Stimulated activated naive CD8-positive, alpha-beta T cell treated with anti-CD3 and anti-CD28 coated beads, Interleukin-15, Interleukin-2, amounts not matched to agents 100 ng/mL and 50 ng/mL, for 24 hours (primary cell): ENCODE measurements around the gene ATP5ME.

Source experiments
- H3K27ac Mint-ChIP-seq: one replicate; pipeline ENCODE4 v1.8.0; 2021; ENCODE audit warnings: mild to moderate bottlenecking, mixed read lengths
- H3K27me3 Mint-ChIP-seq: one replicate; pipeline ENCODE4 v1.8.0; 2021; ENCODE audit warnings: mixed read lengths
- H3K36me3 Mint-ChIP-seq: one replicate; pipeline ENCODE4 v1.8.0; 2021; ENCODE audit warnings: low read depth, mixed read lengths
- H3K4me1 Mint-ChIP-seq: one replicate; pipeline ENCODE4 v1.8.0; 2021; ENCODE audit warnings: low read depth, mixed read lengths
- H3K4me3 Mint-ChIP-seq: one replicate; pipeline ENCODE4 v1.8.0; 2021; ENCODE audit warnings: mild to moderate bottlenecking, mixed read lengths
- H3K9me3 Mint-ChIP-seq: one replicate; pipeline ENCODE4 v1.8.0; 2021; ENCODE audit warnings: mixed read lengths

ATP5ME gene

DNA sequence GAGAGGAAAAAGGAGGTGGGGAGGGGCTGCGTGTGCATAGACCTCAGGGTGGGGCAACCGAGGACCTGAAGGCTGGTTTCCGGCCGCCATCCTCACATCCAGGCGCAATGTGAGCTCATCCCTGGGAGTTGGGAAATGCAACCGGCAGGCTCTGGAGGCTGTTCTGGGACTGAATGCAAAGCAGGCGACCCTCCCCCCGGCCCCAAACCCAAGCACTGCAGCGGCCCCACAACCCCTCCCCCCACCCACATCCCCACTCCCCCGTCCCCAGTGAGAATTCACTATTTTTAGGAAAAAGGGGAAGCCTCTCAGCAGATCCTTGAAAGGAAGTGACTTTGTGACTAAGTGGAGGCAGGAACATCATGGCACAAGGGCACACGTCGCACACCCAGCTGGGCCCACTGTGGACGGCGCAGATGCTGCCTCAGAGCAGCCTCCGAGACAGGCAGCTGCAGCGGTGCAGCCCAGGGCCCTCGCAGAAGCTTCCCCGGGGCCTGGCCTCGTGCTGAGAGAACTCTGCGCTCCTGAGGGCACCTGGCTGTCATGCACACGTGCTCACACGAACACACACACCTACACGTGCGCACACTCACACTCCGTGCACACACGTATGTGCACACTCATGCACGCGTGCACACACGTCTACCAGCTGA, 50.0 kb downstream of the ATP5ME start:
- H3K4me1 Mint-ChIP-seq = no peaks in the 10 kb centered on the region
- peaks cover 3% of the 10 kb centered on the region for H3K27me3 Mint-ChIP-seq
- no peak overlapping the region for H3K27ac Mint-ChIP-seq
- no peaks in the 10 kb centered on the region for H3K9me3 Mint-ChIP-seq
- H3K36me3 Mint-ChIP-seq = no peaks in the 10 kb centered on the region
- no peak overlapping the region for H3K4me3 Mint-ChIP-seq

DNA sequence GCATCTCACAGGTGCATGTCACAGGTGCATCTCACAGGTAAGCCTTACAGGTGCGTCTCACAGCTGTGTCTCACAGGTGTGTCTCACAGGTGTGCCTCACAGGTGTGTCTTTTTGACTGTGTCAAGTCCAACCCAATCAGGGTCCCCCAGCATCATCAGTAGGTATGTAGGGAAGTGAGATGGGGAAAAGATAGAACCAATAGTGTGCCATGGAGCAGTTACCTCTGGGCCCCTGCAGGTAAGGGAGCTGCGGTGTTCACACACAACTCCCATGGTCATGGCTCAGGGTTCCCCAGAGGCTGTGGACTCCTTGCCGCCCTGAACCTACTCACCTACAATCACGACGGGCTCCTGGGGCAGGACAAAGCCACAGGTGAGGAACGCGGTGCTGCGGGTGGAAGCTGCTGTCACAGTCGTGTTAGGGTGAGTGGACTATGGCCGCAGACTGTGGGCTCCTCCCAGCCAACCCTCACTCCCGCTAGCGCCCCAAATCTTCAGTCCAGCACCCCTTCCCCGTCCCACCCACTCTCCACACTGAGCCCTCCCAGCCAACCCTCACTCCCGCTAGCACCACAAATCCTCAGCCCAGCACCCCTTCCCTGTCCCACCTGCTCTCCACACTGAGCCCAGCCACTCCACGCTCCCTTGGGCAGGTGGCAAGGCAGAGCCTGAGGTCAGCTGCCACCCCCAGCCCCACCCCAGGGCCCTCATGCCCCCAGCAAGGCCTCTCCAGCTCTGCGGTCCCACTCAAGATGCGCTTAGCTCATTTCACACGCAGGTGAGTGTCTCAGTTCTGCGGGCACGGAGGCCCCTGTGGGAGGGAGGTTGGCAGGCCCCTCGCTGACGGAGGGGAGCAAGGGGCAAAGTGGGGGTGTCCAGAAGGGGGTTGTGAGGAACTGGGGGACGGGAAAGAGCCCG, 50.8 kb downstream of the ATP5ME start:
- no peak overlapping the region for H3K27ac Mint-ChIP-seq
- no peaks in the 10 kb centered on the region for H3K36me3 Mint-ChIP-seq
- peaks cover 3% of the 10 kb centered on the region for H3K27me3 Mint-ChIP-seq
- H3K4me3 Mint-ChIP-seq = no peak overlapping the region
- no peaks in the 10 kb centered on the region for H3K4me1 Mint-ChIP-seq
- no peaks in the 10 kb centered on the region for H3K9me3 Mint-ChIP-seq
